KMS-11 (cell line): Measurements from ENCODE around the gene EIF5AL1.

Source experiments
- H2AFZ ChIP-seq: fragments of 200-600 bp; sonication (generic); 2 replicates; pipeline ENCODE4 v1.6.1; 2016; ENCODE audit warnings: antibody characterized with exemption, mixed run types, low read depth
- H3K27ac ChIP-seq: fragments of 200-600 bp; sonication (generic); 2 replicates; pipeline ENCODE4 v1.6.1; 2016; ENCODE audit warnings: mild to moderate bottlenecking, mixed run types
- H3K27me3 ChIP-seq: fragments of 200-600 bp; sonication (generic); 2 replicates; pipeline ENCODE4 v1.6.1; 2017; ENCODE audit warnings: mild to moderate bottlenecking, low read depth, mixed run types, moderate library complexity; ENCODE audit not compliant: insufficient read depth
- H3K36me3 ChIP-seq: fragments of 200-600 bp; sonication (generic); 2 replicates; pipeline ENCODE4 v1.6.1; 2017; ENCODE audit warnings: mild to moderate bottlenecking, mixed run types; ENCODE audit not compliant: insufficient read depth
- H3K4me1 ChIP-seq: fragments of 200-600 bp; sonication (generic); 2 replicates; pipeline ENCODE4 v1.6.1; 2016; ENCODE audit warnings: mild to moderate bottlenecking, low read depth, mixed run types; ENCODE audit not compliant: poor library complexity, severe bottlenecking
- H3K4me2 ChIP-seq: fragments of 200-600 bp; sonication (generic); 2 replicates; pipeline ENCODE4 v1.7.0; 2016; ENCODE audit warnings: mild to moderate bottlenecking, mixed run types
- H3K4me3 ChIP-seq: fragments of 200-600 bp; sonication (generic); IDR thresholded peaks from 2 replicates; pipeline ENCODE4 v1.6.1; 2017; ENCODE audit warnings: low read depth, low read length, mixed read lengths; ENCODE audit not compliant: insufficient read depth
- H3K79me2 ChIP-seq: fragments of 200-600 bp; sonication (generic); 2 replicates; pipeline ENCODE4 v1.6.1; 2016; ENCODE audit warnings: low read depth, mixed run types; ENCODE audit not compliant: insufficient read depth
- H3K9ac ChIP-seq: fragments of 200-600 bp; sonication (generic); 2 replicates; pipeline ENCODE4 v1.6.1; 2016; ENCODE audit warnings: mild to moderate bottlenecking, mixed run types
- H4K20me1 ChIP-seq: fragments of 200-600 bp; sonication (generic); 2 replicates; pipeline ENCODE4 v1.6.1; 2016; ENCODE audit warnings: mild to moderate bottlenecking, mixed run types; ENCODE audit not compliant: insufficient read depth
- CTCF ChIP-seq: fragments of 200-600 bp; sonication (generic); conservative IDR thresholded peaks from 2 replicates; pipeline ENCODE4 v1.6.1; 2017; ENCODE audit warnings: low read depth, mild to moderate bottlenecking, antibody characterized with exemption, low read length, moderate library complexity, mixed read lengths

Gene EIF5AL1

GRCh38 chr10:79487296-79488194 is 24.8 kb upstream of the EIF5AL1 start:
- peak; percentile 89 for TF ChIP-seq CTCF
- Histone ChIP-seq H4K20me1 (no peaks in the 10 kb centered on the region), H3K9ac (no peak overlapping the region), H3K4me3 (no peak overlapping the region), H3K4me2 (no peak overlapping the region), H3K27ac (no peak overlapping the region), H3K79me2 (no peaks in the 10 kb centered on the region), H2AFZ (peak overlapping the region; percentile 26; the same call in 1 of the 2 replicates), H3K4me1 (no peaks in the 10 kb centered on the region), H3K27me3 (no peaks in the 10 kb centered on the region), H3K36me3 (no peaks in the 10 kb centered on the region)

- Histone ChIP-seq H3K27me3 (no peaks in the 10 kb centered on the region), H3K4me1 (no peaks in the 10 kb centered on the region), H3K79me2 (no peaks in the 10 kb centered on the region), H3K4me2 (no peak overlapping the region), H3K9ac (no peak overlapping the region), H4K20me1 (no peaks in the 10 kb centered on the region), H2AFZ (no peak overlapping the region), H3K36me3 (no peaks in the 10 kb centered on the region), H3K27ac (no peak overlapping the region), H3K4me3 (no peak overlapping the region)
- no peak for TF ChIP-seq CTCF
Observed at GRCh38 chr10:79488336-79488735, 24.0 kb upstream of the EIF5AL1 start.

GRCh38 chr10:79488870-79489269 is 23.5 kb upstream of the EIF5AL1 start:
- Histone ChIP-seq H3K4me2 (no peak overlapping the region), H2AFZ (no peak overlapping the region), H3K79me2 (no peaks in the 10 kb centered on the region), H3K4me3 (no peak overlapping the region), H3K4me1 (no peaks in the 10 kb centered on the region), H4K20me1 (no peaks in the 10 kb centered on the region), H3K36me3 (no peaks in the 10 kb centered on the region), H3K27me3 (no peaks in the 10 kb centered on the region), H3K27ac (no peak overlapping the region), H3K9ac (no peak overlapping the region)
- no peak for TF ChIP-seq CTCF

GRCh38 chr10:79490400-79491142 is 21.8 kb upstream of the EIF5AL1 start:
- Histone ChIP-seq H2AFZ (no peak overlapping the region), H3K79me2 (no peaks in the 10 kb centered on the region), H3K27me3 (no peaks in the 10 kb centered on the region), H3K9ac (no peak overlapping the region), H3K36me3 (no peaks in the 10 kb centered on the region), H3K4me2 (no peak overlapping the region), H3K4me1 (no peaks in the 10 kb centered on the region), H3K4me3 (no peak overlapping the region), H4K20me1 (no peaks in the 10 kb centered on the region), H3K27ac (no peak overlapping the region)
- TF ChIP-seq CTCF: no peak
